ENCODE results near the gene LHFPL6.

LHFPL6 gene

DNA sequence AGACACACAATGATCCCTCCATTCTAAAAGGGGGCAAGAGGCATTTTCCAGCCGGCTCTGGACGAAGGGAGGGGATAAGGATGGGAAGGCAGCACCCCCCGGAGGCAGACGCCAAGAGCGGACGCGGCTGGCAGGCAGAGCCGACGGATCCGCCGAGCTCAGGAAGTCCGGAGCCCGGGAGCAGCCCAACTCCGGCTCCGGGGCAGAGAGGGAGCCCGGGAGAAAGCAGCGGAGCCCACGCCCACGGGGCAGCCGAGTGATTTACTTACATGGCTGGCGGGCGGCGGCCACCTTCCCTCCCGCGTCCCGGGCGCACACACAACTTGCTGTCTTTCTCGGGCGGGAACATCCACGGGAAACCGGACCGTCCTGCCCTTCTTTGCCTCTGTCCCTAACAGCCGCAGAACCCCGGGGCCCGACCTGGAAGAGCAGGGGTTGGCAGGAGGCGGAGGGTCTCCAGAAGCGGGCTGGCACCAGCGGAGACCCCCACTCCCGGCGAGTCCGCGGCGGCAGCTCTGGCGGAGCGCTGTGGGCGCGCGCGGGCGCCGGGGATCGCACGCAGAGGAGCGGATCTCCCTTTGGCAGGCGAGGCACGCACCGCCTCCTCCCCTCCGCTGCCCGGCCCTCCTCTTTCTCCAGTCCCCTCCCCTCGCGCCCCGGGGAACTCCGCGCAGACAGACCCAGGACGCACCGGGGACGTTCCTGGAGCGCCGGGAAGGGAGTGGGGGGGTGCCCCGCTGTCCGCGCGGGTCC lies at the start of gene LHFPL6:
Gene LHFPL6, minus strand, starts transcription at position 580 of the 753 bp plus-strand sequence.
- peak; percentile 91 for DNase-seq (ENCODE audit: low spot score)

DNA sequence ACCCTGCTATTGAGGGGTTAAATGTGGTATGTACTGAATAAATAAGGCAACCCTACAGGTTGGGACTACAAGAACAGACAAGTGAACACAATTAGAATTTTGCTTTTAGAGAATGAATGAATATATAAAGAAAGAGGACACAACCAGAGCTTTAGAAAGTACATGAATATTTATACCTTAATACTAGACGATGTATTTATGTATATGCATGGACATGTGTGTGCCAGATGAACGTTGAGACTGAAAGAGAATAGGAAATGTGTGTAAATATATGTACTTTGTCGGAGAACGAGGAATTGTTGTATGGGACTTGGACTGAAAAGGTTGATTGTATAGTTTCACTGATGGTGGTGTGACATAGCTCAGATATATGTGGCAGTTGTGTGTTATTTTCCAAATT lies 43.1 kb upstream of the LHFPL6 start:
- no peak for DNase-seq (ENCODE audit: low spot score)

DNA sequence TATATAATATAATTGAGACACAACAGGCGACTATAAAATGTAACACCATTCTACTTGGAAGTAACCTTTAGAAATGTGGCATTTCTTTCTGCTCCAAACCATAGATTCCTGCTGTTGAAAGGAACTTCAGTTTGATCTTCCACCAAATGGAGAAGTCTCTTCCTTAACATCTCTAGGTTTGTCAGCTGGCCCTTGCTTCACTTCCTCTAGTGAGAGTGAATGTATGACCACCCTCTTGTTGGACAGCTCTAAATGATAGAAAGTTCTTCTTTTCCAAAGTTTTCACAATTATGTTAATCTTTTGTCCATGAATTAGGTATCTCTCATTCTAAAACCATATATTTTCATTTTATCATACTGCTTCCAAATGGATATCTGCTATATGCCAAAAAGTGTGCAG lies 38.7 kb upstream of the LHFPL6 start:
- no peak for DNase-seq (ENCODE audit: low spot score)

- DNase-seq (ENCODE audit: low spot score) = no peak
Measured at GRCh38 chr13:39637890-39638289, 34.9 kb upstream of the LHFPL6 start.

- no peak for DNase-seq (ENCODE audit: low spot score)
Measured at GRCh38 chr13:39635564-39635963, 32.6 kb upstream of the LHFPL6 start.

DNA sequence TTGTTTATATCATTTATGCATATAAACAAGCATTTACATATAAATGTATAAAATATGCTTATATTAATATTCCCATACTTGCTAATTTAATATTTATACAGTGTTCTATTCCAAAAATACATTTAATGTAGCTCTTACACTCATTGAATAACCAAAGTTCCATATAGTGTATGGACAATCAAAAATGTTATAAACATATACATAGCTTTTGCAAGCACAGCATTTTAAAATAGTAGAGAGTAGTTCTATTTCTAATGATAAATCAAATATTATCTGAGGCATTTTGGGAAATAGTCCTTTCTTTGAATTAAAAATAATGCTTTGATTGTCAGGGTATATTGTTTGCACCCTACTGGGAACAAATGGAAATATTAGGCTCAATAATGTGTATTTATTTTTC lies 30.0 kb upstream of the LHFPL6 start:
- no peak for DNase-seq (ENCODE audit: low spot score)

DNA sequence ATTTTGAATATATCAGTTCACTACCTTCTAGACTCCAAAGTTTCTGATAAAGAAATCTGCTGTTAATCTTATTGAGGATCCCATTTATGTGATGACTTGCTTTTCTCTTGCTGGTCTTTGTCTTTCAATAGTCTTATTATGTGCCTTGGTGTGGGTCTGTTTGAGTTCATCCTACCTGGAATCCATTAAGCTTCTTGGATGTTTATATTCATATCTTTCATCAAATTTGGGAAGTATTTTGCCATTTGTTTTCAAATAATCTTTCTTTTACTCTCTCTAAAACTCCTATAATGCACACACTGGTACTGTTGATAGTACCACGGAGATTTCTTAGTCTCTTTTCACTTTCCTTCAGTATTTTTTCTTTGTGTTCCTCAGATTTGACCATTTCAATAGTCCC lies 28.3 kb upstream of the LHFPL6 start:
- no peak for DNase-seq (ENCODE audit: low spot score)

DNA sequence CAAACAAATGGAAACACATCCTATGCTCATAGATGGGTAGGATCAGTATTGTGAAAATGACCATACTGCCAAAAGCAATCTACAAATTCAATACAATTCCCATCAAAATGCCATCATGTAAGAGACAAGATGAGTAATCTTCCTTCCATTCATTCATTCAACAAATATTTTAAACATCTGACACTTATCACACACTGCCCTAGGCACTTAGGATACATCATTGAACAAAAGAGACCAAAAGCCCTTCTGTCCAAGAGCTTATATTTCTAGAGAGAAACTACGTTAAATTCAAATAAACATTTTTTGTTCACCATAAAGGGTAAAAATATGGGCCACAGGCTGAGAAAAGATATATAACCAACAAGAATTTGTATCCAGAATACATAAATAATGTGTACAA lies 20.5 kb upstream of the LHFPL6 start:
- DNase-seq (ENCODE audit: low spot score) = no peak

GRCh38 chr13:39618561-39618960 lies 15.6 kb upstream of the LHFPL6 start:
- DNase-seq (ENCODE audit: low spot score) = no peak

- no peak for DNase-seq (ENCODE audit: low spot score)
Measured at GRCh38 chr13:39616087-39616694, 13.2 kb upstream of the LHFPL6 start.

DNA sequence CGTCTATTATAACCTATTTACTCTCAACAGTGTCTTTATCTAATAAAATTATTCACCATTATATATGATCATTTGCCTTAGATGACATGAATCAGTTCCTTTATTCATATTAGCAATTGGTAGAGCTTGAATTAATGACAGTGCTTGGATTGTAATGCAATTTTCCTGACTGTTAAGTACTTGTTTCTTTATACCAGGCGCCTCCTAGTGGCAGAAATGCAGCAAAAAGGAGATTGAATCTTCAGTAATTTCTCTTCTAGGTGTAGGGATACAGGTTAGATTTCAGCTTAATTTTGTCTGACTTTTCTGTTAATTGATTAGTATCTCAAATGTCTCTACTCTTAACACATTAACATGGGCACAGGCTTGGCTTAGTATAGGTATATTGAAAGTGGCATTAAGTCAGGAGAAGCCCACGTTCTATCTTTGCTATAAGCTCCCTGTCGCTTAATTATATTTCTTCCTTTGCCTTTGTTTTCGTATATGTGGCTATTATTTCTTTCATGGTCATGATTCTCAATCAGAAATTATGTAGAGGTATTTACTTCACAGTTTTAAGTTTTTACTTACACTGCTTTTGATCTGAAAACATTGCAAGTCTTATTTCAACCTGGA lies 9.1 kb upstream of the LHFPL6 start:
- no peak for DNase-seq (ENCODE audit: low spot score)

GRCh38 chr13:39607876-39608275 lies 4.9 kb upstream of the LHFPL6 start:
- DNase-seq (ENCODE audit: low spot score) = no peak

DNA sequence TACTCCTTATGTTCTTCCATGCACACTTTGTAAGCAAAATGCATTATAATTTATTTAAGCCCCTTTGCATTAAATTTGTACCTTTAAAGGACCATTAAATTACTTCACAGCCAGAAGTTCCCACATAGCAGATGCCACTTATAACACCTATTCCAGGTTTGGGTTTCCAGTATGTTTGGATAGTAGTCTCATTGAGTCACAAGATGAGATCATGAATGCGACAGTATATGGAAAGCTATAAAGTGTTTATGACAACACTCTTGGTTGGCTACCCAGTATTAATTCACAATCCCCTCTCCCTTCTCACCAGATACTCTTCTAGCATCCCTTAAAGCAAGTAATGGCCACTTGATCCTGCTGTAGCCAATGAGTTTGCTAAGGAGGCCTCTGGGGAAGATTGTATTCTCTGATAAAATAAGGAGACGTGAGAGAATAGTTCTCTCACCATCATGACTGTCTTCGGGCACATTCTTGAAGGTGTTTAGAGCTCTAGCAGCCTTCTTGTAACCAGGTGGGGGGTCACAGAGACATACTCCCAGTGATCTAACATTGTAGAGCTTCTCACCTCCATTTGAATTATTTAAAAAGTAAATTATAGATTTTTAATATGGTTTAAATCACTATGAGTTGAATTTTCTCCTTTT lies 2.8 kb upstream of the LHFPL6 start:
- no peak for DNase-seq (ENCODE audit: low spot score)

- DNase-seq (ENCODE audit: low spot score) = no peak
Measured at GRCh38 chr13:39604756-39605155, 1.8 kb upstream of the LHFPL6 start.

- no peak for DNase-seq (ENCODE audit: low spot score)
Measured at GRCh38 chr13:39603424-39603947, 493 bp upstream of the LHFPL6 start.

GRCh38 chr13:39602277-39602613 lies 748 bp downstream of the LHFPL6 start:
- DNase-seq (ENCODE audit: low spot score) = no peak

GRCh38 chr13:39601636-39602035 lies 1.4 kb downstream of the LHFPL6 start:
- no peak for DNase-seq (ENCODE audit: low spot score)

- no peak for DNase-seq (ENCODE audit: low spot score)
Measured at GRCh38 chr13:39600766-39601165, 2.2 kb downstream of the LHFPL6 start.

- no peak for DNase-seq (ENCODE audit: low spot score)
Measured at GRCh38 chr13:39599842-39600241, 3.2 kb downstream of the LHFPL6 start.

DNA sequence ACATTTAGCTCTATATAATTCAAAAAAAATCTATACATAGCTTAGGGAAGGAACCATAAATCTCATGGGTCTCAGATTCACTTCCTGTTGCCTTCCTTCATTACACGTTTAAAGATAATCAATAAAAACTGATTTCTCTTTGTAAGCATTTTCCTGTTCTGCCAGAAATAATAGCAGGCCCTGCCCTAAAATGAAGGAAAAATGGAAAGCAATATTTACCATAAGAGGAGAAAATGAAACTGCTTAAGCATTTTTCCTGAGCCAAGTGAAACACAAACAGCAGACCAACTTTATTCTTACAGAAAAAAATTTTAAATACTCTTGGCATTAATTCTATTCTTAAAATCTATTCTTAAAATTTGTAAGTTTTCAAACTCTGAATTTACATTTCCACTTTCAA lies 4.0 kb downstream of the LHFPL6 start:
- no peak for DNase-seq (ENCODE audit: low spot score)

DNA sequence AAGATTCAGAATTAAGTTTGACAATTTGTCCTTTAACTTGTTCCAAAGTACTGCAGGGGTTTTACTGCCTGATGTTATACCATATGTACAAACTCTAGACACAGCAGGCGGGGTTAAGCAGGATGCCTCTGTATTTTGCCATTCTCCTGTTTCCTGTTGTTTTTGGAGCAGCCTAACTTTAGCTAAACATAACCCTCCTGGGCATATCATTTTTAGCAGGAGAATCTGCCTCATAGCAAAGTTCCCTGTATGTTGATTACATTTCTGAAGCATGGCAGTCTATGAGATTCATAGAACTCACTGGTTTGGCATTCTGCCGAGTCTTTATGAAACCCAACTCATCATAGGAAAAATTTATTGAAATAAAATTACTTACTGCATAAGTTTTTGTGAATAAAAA lies 5.2 kb downstream of the LHFPL6 start:
- no peak for DNase-seq (ENCODE audit: low spot score)

DNA sequence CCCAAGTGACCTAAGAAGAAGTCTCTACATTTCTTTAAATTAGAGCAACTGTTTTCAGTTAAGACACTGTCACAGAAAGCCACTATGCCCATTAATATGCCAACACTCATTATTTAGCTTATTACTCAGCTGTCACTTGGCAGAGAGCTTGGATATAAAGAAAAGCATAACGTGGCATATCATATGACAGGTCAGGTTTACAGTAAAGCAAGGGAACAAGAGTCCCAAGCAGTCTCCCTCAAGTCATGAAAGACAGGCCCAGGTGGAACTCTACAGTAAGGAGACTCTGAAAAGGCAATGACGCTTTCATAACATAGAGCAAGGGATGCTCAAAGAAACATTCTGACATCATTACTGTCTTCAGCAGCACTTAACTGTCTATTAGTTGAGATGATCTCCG lies 6.3 kb downstream of the LHFPL6 start:
- DNase-seq (ENCODE audit: low spot score) = no peak

DNA sequence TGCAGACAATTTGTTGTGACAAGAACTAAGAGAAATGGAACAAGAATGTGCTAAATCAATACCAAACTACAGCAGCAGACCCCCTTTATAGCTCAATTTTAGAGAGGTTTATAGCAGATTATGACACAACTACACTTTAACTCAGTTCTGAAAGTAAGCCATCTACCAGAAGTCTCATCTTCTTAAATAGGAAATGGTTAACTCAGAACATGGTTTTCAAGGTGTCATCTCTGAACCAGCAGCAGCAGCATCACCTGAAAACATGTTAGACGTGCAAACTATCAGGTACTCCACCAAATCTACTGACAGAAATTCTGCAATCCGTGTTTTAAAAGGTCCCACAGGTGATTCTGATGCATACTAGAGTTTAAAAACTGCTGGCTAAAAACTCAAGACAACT lies 6.8 kb downstream of the LHFPL6 start:
- no peak for DNase-seq (ENCODE audit: low spot score)
